ENCODE results near the gene SIGLECL1.

The SIGLECL1 gene

GRCh38 chr19:51297406-51297805 is 46.5 kb downstream of the SIGLECL1 start:
- DNase-seq, result no peak

- no peak for DNase-seq
Observed at GRCh38 chr19:51301266-51301665, 50.4 kb downstream of the SIGLECL1 start.

GRCh38 chr19:51305479-51305878 is 54.6 kb downstream of the SIGLECL1 start:
- DNase-seq, result no peak

- no peak for DNase-seq
Observed at GRCh38 chr19:51311351-51312257, 60.7 kb downstream of the SIGLECL1 start, which contains the start of gene IGLON5. Gene IGLON5, plus strand, starts transcription at chr19:51311644. Its CDS starts 204 bp downstream, at chr19:51311848.

DNA sequence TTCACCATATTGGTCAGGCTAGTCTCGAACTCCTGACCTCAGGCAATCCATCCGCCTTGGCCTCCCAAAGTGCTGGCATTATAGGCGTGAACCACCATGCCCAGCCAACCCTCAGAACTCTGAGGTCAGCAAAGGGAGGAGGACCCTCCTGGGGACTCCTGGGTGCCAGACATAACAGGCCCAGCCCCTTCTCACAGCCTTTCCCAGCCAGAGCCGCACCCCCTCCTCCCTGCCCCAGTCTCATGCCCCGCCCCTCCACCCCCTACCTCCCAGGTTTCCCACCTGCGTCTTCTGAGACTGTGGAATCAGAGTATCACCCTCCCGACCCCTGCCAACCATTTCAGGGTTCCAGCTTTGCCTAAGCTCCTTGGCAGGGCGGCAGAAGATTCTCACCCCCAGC is 65.8 kb downstream of the SIGLECL1 start:
- DNase-seq, result no peak

DNA sequence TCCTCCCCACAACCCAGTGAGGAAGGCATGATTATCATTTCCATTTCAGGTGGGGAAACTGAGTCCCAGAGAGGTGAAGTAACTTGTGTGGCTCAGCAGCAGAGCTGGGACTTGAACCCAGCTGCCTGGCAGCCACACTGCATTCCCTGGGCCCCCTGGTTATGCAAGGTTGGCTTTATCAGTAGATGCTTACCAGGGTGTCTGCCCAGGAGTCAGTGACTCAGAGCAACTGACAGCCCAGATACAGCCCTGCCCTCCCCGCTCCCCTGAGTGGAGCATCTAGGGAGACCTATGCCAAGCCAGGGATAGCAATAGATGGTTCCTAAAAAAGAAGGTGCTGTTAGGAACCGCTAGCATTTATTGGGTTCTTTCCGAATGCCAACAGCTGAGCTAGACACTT is 66.5 kb downstream of the SIGLECL1 start:
- DNase-seq, result no peak

GRCh38 chr19:51317968-51318367 is 67.1 kb downstream of the SIGLECL1 start:
- no peak for DNase-seq

Data from amniotic stem cell (primary cell).